SH-SY5Y (cell line): ENCODE results near the gene SERPINB12.

ENCODE experiments used
- GATA2 ChIP-seq: IDR thresholded peaks from 2 replicates; pipeline ENCODE4 v1.6.1; 2011; ENCODE audit warnings: mild to moderate bottlenecking, low read depth, low read length
- GATA3 ChIP-seq: IDR thresholded peaks from 2 replicates; pipeline ENCODE4 v1.6.1; 2011; ENCODE audit warnings: low read depth, mild to moderate bottlenecking, low read length, moderate library complexity

Gene SERPINB12

GRCh38 chr18:63575681-63576080 is 33.5 kb downstream of the SERPINB12 start:
- TF ChIP-seq GATA3 (no peak), GATA2 (no peak)

- TF ChIP-seq GATA3: no peak
- TF ChIP-seq GATA2: no peak
Measured at GRCh38 chr18:63578357-63578958, 36.3 kb downstream of the SERPINB12 start.

- TF ChIP-seq GATA3 (no peak), GATA2 (no peak)
Measured at GRCh38 chr18:63579616-63580015, 37.4 kb downstream of the SERPINB12 start.

DNA sequence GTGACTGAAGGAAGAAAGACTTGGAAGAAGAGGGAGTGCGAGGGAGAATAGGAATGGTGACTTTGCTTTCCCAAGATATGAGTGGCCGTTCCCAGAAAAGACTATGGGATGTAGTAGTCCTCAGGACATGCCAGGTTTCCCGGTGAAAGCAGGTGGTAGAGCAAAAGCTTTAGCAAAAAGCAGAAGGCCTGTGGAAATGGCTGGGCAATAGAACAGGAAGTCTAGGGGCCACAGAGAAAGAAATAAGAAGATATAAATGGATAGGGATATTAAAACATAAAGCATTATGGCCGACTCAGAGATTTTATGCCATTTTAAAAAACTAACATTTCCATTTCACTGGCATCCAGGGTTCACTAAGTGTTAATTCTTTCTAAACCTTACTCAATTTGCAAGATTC is 43.8 kb downstream of the SERPINB12 start:
- no peak for TF ChIP-seq GATA3
- TF ChIP-seq GATA2: no peak

GRCh38 chr18:63586431-63586830 is 44.3 kb downstream of the SERPINB12 start:
- no peak for TF ChIP-seq GATA2
- no peak for TF ChIP-seq GATA3

DNA sequence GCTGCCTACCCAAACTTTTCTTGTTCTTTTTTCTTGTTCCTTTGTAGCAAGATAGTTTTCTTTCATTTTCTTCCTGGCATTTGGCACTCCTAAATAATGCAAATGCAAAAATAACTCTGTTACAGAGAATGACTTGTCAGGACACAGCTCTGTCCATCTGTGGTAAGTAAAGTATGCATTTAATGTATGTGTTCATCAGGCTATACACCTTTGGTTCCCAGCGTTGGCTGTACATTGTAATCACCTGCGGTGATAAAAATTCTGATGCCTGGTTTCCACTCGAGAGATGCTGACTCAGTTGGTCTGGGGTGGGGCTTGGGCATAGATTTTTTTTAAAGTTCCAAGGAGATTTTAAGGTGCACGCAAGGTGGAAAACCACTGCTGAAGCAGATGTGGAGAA is 44.8 kb downstream of the SERPINB12 start, which contains the start of gene SERPINB13:
Gene SERPINB13 (plus strand): TSS at position 378 of the 400 bp plus-strand sequence. CDS start 1,325 bp downstream, outside the sequence.
- TF ChIP-seq GATA3 (no peak), GATA2 (no peak)

GRCh38 chr18:63588909-63589308 is 46.7 kb downstream of the SERPINB12 start:
- TF ChIP-seq GATA3 (no peak), GATA2 (no peak)

DNA sequence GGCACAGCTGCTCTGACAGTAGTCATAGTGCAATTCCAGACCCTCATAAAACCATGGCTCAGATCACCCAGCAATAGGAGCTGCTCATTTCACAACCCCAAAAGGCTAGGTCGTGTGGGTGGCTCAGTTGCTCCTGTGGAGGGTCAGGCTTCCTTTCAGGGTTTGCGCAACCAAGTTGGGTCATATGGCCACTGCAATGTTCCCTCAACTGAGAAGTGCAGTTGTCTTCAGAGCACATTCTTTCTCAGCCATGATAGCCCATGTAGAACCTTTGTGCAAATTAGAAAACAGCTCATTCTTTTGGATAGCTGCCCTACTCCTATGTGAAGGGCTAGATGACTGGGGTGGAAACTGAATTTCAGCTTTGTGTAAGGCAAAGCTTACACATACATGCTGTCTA is 48.2 kb downstream of the SERPINB12 start:
- TF ChIP-seq GATA2 (no peak), GATA3 (no peak)

DNA sequence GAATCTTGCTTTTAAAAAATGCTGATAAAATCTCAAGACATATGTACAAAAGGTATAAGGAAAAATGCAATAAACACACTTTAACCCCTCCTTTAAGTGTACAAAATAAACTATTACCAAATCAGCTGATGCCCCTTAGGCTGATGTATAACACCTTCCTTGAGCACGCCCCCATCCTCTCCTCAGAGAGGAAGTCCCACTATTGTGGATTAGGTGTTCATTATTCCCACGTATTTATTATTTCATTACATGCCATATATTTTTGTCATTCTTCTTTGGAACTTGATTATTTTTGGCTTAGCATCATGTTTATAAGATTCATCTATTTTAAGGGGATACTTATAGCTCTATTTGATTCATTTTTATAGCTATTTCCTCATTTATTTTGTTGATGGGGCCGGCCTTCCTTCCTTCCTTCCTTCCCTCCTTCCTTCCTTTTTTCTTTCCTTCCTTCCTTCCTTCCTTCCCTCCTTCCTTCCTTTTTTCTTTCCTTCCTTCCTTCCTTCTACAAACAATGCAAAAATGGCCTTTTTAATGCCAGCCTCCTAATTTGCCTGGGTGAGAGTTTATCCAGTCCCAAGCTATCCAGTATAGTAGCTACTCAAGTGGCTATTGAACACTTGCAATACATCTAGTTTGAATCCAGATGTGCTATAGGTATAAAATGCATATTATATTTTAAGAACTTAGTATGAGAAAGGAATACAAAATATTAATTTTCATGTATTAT is 49.0 kb downstream of the SERPINB12 start:
- TF ChIP-seq GATA2: no peak
- no peak for TF ChIP-seq GATA3

- TF ChIP-seq GATA3 (no peak), GATA2 (no peak)
Measured at GRCh38 chr18:63591725-63592124, 49.6 kb downstream of the SERPINB12 start.

DNA sequence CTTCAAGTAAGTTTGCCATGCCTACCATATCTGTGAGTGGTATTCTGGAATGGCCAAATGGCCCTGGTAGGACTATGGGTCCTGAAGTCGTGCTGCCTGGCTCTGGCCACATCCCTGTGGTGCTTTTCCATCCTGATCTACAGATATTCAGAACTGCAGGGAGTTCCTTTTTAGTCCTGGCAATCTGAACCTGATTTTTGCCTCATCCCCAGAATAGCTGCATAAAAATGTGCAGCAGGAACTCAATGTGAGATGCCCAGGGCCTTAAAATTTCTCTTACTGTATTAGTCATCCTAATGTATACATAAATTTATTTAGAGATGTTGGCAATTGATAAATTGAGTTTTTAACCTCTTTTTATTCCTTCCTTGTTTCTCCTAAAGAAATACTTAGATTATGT is 50.3 kb downstream of the SERPINB12 start:
- no peak for TF ChIP-seq GATA2
- TF ChIP-seq GATA3: no peak

DNA sequence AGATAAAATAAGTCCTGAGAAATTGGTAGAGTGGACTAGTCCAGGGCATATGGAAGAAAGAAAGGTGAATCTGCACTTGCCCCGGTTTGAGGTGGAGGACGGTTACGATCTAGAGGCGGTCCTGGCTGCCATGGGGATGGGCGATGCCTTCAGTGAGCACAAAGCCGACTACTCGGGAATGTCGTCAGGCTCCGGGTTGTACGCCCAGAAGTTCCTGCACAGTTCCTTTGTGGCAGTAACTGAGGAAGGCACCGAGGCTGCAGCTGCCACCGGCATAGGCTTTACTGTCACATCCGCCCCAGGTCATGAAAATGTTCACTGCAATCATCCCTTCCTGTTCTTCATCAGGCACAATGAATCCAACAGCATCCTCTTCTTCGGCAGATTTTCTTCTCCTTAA is 54.8 kb downstream of the SERPINB12 start:
- no peak for TF ChIP-seq GATA3
- TF ChIP-seq GATA2: no peak

DNA sequence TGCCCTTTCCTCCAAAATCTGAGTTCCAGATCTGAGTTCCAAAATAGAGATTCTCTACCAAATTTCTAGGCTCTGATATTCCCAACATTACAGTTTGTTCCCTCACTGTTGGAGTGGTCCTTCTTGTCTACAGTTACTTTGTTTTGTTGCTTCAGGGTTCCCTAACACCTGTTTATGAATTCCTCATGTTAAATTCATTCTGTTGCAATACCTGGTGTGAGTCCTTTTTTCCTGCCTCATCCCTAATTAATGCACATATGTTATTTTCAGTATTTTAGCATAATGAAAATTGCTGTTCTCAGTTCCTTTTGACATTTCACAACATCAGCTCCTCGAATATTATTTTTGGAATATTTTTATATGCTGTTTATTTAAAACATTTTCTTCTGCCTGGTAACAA is 61.2 kb downstream of the SERPINB12 start:
- TF ChIP-seq GATA3 (no peak), GATA2 (no peak)

DNA sequence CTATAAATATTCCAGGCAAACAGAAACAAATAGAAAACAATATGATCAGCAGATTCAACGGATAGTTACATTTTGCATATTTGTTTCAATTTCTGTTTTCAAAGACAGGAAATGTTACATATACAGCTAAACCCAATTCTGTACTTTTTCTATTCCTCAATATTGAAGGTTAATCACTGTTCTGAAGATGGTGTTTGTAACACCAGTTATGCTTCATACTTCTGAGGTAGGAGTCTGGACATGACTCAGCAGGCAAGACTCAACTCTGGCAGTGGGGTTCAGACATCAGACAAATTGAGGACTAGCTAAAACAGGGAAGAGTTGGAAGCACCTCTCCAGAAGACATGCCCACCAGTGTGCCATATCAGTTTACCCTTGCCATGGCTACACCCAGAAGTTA is 61.6 kb downstream of the SERPINB12 start:
- no peak for TF ChIP-seq GATA2
- no peak for TF ChIP-seq GATA3
